ENCODE measurements around the gene USP20. TPM values are rescaled to one million over a fixed set of nuclear protein-coding genes. Genes with fewer than 3 reads are reported as not detected.

Gene USP20
- total RNA-seq, 1 donor from 2014 or later, result 21.3 TPM

- DNase-seq (ENCODE audit: low spot score), result no peak
- peak overlapping the region; percentile 65 for H3K27ac Mint-ChIP-seq (ENCODE audit: unreplicated experiment)
- H3K27me3 Mint-ChIP-seq (ENCODE audit: low read depth), result no peaks in the 10 kb centered on the region
- H3K4me3 Mint-ChIP-seq (ENCODE audit: unreplicated experiment), result peak overlapping the region; percentile 82
- peaks cover 5% of the 10 kb centered on the region for H3K36me3 Mint-ChIP-seq (ENCODE audit: low read depth)
- H3K4me1 Mint-ChIP-seq (ENCODE audit: low read depth), result peaks cover 11% of the 10 kb centered on the region
- H3K9me3 Mint-ChIP-seq (ENCODE audit: low read depth), result no peaks in the 10 kb centered on the region
- no peak for TF ChIP-seq CTCF (IDR thresholded peaks at IDR 0.05)
Observed at GRCh38 chr9:129823542-129823934, 11.7 kb upstream of the USP20 start.

GRCh38 chr9:129823935-129824601 lies 11.2 kb upstream of the USP20 start, which contains the start of gene TOR1A:
Gene TOR1A (minus strand): TSS chr9:129824136. CDS start chr9:129824085, 51 bp downstream.
- H3K9me3 Mint-ChIP-seq (ENCODE audit: low read depth), result no peaks in the 10 kb centered on the region
- no peak for TF ChIP-seq CTCF (IDR thresholded peaks at IDR 0.05)
- no peaks in the 10 kb centered on the region for H3K27me3 Mint-ChIP-seq (ENCODE audit: low read depth)
- no peak for DNase-seq (ENCODE audit: low spot score)
- H3K36me3 Mint-ChIP-seq (ENCODE audit: low read depth), result peaks cover 6% of the 10 kb centered on the region
- peak within 1 kb of the TSS; percentile 82 for H3K4me3 Mint-ChIP-seq (ENCODE audit: unreplicated experiment)
- peak within 1 kb of the TSS; percentile 80 for H3K27ac Mint-ChIP-seq (ENCODE audit: unreplicated experiment)
- peaks cover 11% of the 10 kb centered on the region for H3K4me1 Mint-ChIP-seq (ENCODE audit: low read depth)

DNA sequence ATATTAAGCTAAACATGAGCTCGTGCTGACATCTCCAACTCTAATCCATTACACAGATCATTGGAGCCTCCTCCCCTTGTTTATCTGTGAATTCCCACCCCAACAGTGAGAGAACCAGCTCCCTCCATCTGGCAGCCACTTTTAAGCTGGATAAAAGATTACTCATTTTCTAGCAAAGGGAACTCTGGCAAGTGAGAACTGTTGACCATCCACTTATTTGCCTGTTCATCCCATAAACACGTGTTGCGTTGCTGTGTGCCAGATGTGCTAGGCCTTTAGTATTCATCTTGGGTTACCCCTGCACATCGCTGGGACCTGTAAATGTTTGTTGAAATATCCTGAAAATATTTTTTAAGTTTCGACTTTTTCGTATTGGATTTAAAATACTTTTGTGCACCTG lies 8.9 kb upstream of the USP20 start:
- H3K4me3 Mint-ChIP-seq (ENCODE audit: unreplicated experiment), result no peak overlapping the region
- no peaks in the 10 kb centered on the region for H3K9me3 Mint-ChIP-seq (ENCODE audit: low read depth)
- no peak overlapping the region for H3K27ac Mint-ChIP-seq (ENCODE audit: unreplicated experiment)
- H3K27me3 Mint-ChIP-seq (ENCODE audit: low read depth), result no peaks in the 10 kb centered on the region
- no peak for TF ChIP-seq CTCF (IDR thresholded peaks at IDR 0.05)
- DNase-seq (ENCODE audit: low spot score), result no peak
- H3K4me1 Mint-ChIP-seq (ENCODE audit: low read depth), result peaks cover 11% of the 10 kb centered on the region
- H3K36me3 Mint-ChIP-seq (ENCODE audit: low read depth), result peaks cover 9% of the 10 kb centered on the region

- Mint-ChIP-seq H3K4me1 (ENCODE audit: low read depth) (peaks cover 11% of the 10 kb centered on the region), H3K27ac (ENCODE audit: unreplicated experiment) (no peak overlapping the region), H3K9me3 (ENCODE audit: low read depth) (no peaks in the 10 kb centered on the region), H3K27me3 (ENCODE audit: low read depth) (no peaks in the 10 kb centered on the region), H3K36me3 (ENCODE audit: low read depth) (peaks cover 9% of the 10 kb centered on the region), H3K4me3 (ENCODE audit: unreplicated experiment) (no peak overlapping the region)
- DNase-seq (ENCODE audit: low spot score), result no peak
- TF ChIP-seq CTCF (IDR thresholded peaks at IDR 0.05), result no peak
Observed at GRCh38 chr9:129826759-129827158, 8.5 kb upstream of the USP20 start.

DNA sequence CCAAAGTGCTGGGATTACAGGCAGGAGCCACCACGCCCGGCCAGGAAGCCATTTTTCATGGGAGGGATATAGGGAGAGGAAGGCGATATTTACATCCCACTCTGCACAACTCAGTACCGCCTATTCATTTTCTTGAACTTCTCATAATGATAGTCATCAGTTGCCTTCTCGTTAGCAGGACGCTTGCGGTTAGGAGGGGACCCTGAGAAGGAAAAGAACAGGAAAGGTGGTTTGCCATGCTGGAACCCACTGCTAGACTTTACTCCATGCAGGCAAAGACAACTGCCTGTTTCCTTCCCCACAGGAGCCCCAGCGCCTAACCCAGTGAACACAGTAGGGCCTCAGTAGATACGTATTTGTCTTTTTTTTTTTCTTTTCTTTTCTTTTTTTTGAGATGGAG lies 7.2 kb upstream of the USP20 start:
- H3K4me3 Mint-ChIP-seq (ENCODE audit: unreplicated experiment), result no peak overlapping the region
- TF ChIP-seq CTCF (IDR thresholded peaks at IDR 0.05), result no peak
- no peaks in the 10 kb centered on the region for H3K27me3 Mint-ChIP-seq (ENCODE audit: low read depth)
- peaks cover 1% of the 10 kb centered on the region for H3K4me1 Mint-ChIP-seq (ENCODE audit: low read depth)
- peaks cover 9% of the 10 kb centered on the region for H3K36me3 Mint-ChIP-seq (ENCODE audit: low read depth)
- no peaks in the 10 kb centered on the region for H3K9me3 Mint-ChIP-seq (ENCODE audit: low read depth)
- H3K27ac Mint-ChIP-seq (ENCODE audit: unreplicated experiment), result no peak overlapping the region
- no peak for DNase-seq (ENCODE audit: low spot score)
